HL-60/S4 (cell line): Measurements from ENCODE around the gene EPHB1.
"Not testable (repeated sequence)": the region's sequence is repeated elsewhere in the genome, so short reads cannot be mapped to it uniquely, and the experiment has no call there.

ENCODE experiments used
- in situ Hi-C: fragments of 300-500 bp; cut with MboI; formaldehyde crosslinking; loops from 2 replicates; pipeline ENCODE4 v1.14.3; 2022; ENCODE audit warnings: low sequenced_read_pairs

The EPHB1 gene

GRCh38 chr3:135034291-135034768 is 239.3 kb downstream of the EPHB1 start:
- in situ Hi-C loops, result no loop called here

DNA sequence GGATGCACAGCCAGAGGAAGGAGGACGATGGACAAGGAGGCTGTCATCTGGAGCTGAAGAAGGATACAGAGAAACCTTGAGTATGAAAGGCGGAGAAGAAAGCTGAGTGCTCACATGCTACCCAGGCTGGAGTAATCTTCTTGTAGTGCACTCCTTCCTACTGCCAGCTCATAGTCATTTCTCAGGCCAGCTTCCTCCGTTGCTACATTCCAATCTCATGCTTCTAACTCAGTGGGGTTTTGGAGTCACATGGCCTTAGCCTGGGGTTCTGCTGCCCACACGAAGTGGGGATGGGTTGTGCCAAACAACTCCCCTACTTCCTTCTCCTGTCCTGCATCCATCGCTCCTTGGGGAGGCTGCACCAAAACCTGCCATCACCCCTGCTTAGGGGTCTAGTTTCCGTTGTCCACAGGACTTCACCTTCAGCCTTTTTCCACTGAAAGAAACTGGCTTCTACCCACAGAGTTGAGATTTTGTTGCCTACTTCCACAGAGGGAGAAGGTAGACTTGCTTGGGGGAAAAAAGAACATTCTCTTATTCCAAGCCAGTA is 239.9 kb downstream of the EPHB1 start:
- in situ Hi-C loops, result no loop called here

- in situ Hi-C loops, result no loop called here
Observed at GRCh38 chr3:135038186-135038585, 243.1 kb downstream of the EPHB1 start.

DNA sequence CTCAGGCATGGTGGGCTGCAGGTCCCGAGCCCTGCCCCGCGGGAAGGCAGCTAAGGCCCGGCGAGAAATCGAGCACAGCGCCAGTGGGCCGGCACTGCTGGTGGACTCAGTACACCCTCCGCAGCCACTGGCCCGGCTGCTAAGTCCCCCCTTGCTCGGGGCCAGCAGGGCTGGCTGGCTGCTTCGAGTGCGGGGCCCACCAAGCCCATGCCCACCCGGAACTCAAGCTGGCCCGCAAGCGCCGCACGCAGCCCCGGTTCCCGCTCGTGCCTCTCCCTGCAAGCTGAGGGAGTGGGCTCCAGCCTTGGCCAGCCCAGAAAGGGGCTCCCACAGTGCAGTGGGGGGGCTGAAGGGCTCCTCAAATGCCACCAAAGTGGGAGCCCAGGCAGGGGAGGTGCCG is 244.5 kb downstream of the EPHB1 start:
- in situ Hi-C loops, result not testable (repeated sequence)

DNA sequence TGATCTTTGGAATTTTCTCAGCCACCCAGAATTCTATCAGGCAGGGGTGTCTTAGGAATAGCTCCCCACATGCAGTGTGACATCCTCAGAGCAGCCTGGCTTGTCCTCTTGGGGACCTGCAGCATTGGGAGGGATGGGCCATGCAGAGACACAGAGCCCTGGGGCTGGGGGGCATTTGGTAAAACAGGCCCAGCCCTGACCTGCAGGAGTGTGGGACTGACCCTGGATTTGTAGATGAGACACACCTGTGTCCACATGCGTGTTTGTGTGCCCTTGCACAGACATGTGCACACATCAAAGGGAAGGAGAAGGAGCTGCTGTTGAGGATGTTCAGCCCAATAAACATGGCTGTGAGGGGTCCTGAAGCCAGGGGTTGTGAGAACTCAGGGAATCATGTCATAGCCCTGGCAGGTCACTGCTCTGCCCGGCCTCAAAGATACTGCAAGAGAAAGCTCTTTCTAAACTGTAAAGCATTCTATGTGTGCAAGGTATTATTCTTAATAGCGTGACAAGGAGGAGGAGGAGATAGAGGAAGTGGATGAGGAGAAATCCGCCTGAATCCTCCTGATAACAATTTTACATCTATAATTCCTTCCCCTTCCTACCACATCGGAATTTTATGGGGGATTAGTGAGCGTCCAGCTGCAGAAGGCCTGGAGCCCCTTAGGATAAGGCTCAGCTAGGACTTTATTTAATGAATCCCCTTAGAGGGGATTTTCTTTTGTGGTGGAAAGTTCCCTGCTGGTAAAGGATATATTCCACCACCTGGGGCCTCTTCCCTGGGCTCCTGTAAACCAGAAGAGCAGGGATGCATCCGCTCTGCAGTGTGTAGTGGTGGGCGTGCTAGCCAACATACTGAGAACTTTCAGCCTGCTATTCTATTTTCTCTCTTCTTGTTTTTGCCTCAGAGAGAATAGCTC is 245.5 kb downstream of the EPHB1 start:
- in situ Hi-C loops, result no loop called here

DNA sequence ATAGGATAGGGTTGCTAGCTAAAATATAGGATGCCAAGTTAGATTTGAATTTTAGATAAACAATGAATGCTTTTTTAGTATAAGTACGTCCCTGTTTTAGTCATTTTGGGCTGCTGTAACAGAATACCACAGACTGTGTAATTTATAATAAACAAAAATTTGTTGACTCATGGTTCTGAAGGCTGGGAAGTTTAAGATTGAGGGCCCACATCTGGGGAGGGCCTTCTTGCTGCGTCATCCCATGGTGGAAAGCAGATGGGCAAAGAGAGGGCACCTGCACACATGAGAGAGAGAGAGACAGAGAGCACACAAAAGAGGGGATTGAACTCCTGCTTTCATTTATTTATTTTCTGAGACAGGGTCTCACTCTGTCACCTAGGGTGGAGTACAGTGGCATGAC is 246.5 kb downstream of the EPHB1 start:
- in situ Hi-C loops, result no loop called here

DNA sequence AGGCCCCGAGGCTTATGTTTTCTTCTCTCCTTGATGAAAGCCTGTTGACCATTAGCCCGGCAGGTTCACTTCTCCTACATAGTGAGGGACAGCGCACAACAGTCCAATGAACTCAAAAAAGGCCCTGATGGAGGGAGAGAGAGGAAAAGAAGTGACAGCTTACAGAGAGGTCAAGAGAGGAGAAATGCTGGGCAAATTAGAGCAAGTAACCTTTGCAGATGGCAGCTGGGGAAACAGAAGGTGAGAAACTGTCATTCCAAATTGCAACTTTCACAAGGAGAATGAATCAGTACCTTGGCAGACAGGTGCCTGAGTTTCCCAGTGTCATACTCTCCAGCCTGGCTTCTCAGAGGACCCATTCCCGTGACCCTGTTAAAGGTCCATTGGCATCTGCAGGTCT is 252.0 kb downstream of the EPHB1 start:
- in situ Hi-C loops, result no loop called here

- in situ Hi-C loops, result no loop called here
Observed at GRCh38 chr3:135050536-135050935, 255.5 kb downstream of the EPHB1 start.

DNA sequence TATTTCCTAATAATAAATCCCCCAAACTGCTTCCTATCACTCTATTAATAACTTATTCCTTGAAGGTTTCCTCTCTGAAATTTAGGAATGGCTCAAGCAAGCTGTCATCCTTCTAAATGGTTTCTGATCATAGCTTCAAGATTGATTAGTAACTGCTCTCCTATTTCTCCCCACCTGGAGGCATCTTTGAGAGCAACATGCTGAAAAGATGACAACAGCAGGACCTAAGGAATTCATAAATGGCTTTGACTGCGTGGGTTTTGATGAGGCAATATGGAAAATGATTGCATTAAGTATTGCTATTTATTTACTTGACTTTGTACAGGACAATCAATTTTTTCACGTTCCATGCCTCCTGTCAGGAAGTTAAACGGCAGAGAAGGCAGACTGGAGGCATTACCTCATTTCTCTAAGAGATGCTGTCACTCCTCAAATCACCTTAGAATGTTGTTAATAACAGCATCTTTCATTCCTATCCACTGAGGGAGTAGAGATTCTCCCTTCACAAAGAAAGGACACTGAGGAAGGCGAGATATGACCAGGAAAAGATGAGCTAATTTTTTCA is 256.4 kb downstream of the EPHB1 start:
- in situ Hi-C loops, result no loop called here

- in situ Hi-C loops, result no loop called here
Observed at GRCh38 chr3:135055449-135055848, 260.4 kb downstream of the EPHB1 start.

DNA sequence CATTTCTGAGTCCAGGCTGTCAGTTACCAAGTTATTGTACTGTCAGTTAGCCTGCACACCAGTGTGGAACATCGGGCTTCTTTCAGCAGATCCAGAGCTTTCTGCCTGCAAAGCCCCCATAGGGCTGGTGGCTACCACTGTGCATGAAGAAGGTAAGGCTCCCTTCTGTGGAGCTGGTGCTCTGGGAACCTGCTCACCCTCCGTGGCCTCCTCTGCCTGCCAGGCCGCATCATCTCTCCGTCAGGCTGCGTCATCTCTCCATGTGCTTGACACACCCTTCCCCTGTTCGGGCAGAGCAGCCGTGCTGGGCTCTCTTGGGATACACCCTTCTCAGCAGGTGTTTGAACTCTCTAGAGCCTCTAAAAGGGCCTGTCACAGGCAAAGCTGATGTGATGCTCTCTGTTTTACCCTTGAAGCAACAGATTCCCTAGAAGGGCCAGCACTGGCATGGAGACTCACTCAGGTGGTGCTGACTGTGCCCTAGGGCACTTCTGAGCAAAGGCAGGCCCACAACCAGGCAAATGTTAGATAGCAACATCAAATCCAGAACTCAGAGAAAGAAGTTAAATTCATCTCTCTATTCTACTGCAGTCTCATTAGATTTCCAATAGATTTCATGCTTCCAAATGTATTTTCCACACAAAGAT is 261.1 kb downstream of the EPHB1 start:
- in situ Hi-C loops, result no loop called here

- in situ Hi-C loops, result no loop called here
Observed at GRCh38 chr3:135056733-135057310, 261.8 kb downstream of the EPHB1 start.

DNA sequence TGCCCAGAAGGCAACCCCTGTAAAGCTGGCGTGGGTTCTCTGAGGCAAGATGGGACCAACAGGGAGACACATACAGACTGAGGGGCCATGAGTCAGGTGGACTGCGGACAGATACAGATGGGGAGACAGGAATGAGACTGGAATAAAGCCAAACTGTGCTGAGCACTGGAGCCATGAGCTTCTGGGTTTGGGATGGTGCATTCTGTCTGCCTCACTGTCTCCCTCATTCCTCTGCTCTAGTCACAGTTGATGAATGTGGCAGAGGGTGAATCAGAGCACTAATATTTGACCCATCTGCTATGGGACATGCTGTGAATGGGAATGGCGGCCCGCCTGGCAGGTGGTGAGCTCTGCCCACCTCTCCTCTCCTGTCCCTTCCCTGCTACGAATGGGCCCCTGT is 262.9 kb downstream of the EPHB1 start:
- in situ Hi-C loops, result no loop called here

- in situ Hi-C loops, result no loop called here
Observed at GRCh38 chr3:135059580-135059979, 264.5 kb downstream of the EPHB1 start.

DNA sequence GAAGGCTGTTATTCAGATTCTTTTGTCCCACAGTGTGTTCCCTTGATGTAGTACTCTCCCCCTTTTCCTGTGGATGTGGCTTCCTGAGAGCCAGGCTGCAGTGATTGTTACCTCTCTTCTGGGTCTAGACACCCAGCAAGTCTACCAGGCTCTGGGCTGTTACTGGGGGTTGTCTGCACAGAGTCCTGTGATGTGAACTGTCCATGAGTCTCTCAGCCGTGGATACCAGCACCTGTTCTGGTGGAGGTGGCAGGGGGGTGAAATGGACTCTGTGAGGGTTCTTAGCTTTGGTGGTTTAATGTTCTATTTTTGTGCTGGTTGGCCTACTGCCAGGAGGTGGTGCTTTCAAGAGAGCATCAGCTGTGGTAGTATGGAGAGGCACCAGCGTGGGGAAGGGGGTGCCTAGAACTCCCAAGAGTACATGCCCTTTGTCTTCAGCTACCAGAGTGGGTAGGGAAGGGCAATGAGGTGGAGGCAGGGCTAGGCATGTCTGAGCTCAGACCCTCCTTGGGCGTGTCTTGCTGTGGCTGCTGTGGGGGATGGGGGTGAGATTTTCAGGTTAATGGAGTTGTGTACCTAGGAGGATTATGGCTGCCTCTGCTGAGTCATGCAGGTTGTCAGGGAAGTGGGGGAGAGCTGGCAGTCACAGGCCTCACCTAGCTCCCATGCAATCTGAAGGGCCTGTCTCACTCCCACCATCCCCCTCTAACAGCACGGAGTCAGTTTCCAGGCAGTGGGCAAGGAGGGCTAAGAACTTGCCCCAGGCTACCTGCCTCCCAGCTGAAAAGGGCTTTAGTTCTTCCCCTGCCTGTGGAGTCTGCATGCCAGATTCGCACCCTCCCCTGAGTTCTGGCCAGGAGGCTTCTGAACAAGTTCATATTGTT is 272.0 kb downstream of the EPHB1 start:
- in situ Hi-C loops, result not testable (repeated sequence)

DNA sequence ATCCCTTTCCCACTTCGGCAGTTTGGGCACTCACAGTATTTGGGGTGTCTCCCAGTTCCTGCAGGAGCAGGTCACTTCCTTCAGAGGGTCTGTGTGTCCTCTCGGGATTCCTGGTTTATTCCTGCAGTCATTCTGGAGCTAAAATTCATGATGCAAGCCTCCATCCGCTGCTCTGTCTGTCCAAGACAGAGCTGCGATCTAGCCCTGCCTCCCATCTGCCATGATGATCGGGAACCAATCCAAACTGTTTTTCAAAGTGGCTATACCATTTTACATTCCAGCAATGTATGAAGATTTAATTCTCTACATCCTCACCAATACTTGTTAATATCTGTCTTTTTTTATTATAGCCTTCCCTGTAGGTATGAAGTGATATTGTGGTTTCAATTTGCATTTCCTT is 273.0 kb downstream of the EPHB1 start:
- in situ Hi-C loops, result no loop called here

DNA sequence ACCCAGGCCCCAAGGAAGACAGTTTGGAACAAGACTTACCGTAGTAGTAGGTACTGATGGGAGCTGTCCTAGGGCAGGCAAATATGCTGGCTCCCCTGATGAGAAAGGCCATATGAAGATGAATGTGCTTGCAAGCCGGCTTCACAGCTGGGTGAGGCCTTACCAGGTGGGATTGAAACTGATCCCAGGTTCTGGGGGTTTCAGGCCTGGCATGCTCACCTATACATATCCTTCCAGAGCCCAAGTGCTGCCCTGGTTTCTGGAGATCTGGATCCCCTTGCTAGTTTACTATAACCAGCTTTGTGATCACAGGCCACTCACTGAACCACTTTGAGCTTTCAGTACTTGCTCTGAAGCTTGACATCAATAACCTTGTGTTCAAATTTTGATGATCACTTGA is 274.3 kb downstream of the EPHB1 start:
- in situ Hi-C loops, result no loop called here

DNA sequence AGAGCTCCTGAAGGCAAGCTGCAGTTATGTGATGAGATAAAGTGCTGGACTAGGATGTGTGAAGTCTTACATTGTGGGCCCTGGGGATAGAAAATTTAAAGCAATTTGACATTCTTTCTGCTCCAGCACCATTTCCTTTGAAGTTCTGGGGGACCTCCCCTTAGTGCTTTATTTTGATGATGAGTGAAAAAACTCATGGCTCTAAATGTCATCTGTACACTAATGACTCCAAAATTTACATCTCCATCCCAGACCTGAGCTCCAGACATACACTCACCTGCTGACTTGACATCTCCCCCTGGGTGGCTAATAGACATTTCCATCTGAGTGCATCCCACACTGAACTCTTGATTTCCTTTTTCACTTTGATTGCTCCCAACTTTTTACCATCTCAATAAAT is 276.4 kb downstream of the EPHB1 start:
- in situ Hi-C loops, result no loop called here

- in situ Hi-C loops, result no loop called here
Observed at GRCh38 chr3:135072431-135072830, 277.4 kb downstream of the EPHB1 start.

- in situ Hi-C loops, result no loop called here
Observed at GRCh38 chr3:135075157-135075556, 280.1 kb downstream of the EPHB1 start.
